Muscle layer of colon (tissue), 2 donors: ENCODE data around the gene SYTL4.

Experiments used
- H3K27ac ChIP-seq: one replicate; pipeline ENCODE4 v1.7.0; 2013; ENCODE audit warnings: low read depth, mild to moderate bottlenecking, low read length, moderate library complexity
- H3K27me3 ChIP-seq, 2 donors: one replicate each; pipeline ENCODE4 v1.7.0; 2013; ENCODE audit warnings: low read length in 2 of 2, mild to moderate bottlenecking in 2 of 2; ENCODE audit not compliant: insufficient read depth in 2 of 2, control insufficient read depth in 1 of 2
- H3K36me3 ChIP-seq: one replicate; pipeline ENCODE4 v1.7.0; 2013; ENCODE audit warnings: mild to moderate bottlenecking, low read length; ENCODE audit not compliant: insufficient read depth
- H3K4me1 ChIP-seq: one replicate; pipeline ENCODE4 v1.7.0; 2013; ENCODE audit warnings: mild to moderate bottlenecking, low read length; ENCODE audit not compliant: insufficient read depth
- H3K4me3 ChIP-seq, 2 donors: one replicate each; pipeline ENCODE4 v1.7.0; 2013; ENCODE audit warnings: low read length in 2 of 2, low read depth in 1 of 2, mild to moderate bottlenecking in 1 of 2, moderate library complexity in 1 of 2
- H3K9ac ChIP-seq: one replicate; pipeline ENCODE4 v1.7.0; 2013; ENCODE audit warnings: low read length
- H3K9me3 ChIP-seq: one replicate; pipeline ENCODE4 v1.7.0; 2013; ENCODE audit warnings: mild to moderate bottlenecking, low read length
- donor health status: abdominal sarcoma.
- donor health status: Adenocarcinoma of cecum.

The SYTL4 gene

GRCh38 chrX:100721328-100721727 is 10.6 kb downstream of the SYTL4 start:
- H3K36me3 ChIP-seq, result no peaks in the 10 kb centered on the region
- no peak overlapping the region for H3K27ac ChIP-seq
- no peaks in the 10 kb centered on the region for H3K27me3 ChIP-seq
- H3K9ac ChIP-seq, result no peak overlapping the region
- H3K4me3 ChIP-seq, result no peak overlapping the region
- no peaks in the 10 kb centered on the region for H3K9me3 ChIP-seq
- H3K4me1 ChIP-seq, result no peaks in the 10 kb centered on the region

- H3K27me3 ChIP-seq, result no peaks in the 10 kb centered on the region
Observed at GRCh38 chrX:100720301-100720700, 11.6 kb downstream of the SYTL4 start.

GRCh38 chrX:100719139-100719538 is 12.8 kb downstream of the SYTL4 start:
- no peaks in the 10 kb centered on the region for H3K9me3 ChIP-seq
- no peaks in the 10 kb centered on the region for H3K4me1 ChIP-seq
- H3K9ac ChIP-seq, result no peak overlapping the region
- H3K27ac ChIP-seq, result no peak overlapping the region
- H3K4me3 ChIP-seq, result no peak overlapping the region
- no peaks in the 10 kb centered on the region for H3K36me3 ChIP-seq
- no peaks in the 10 kb centered on the region for H3K27me3 ChIP-seq

More at GRCh38 chrX:100720301-100720700, 11.6 kb downstream of the SYTL4 start:
- no peak overlapping the region for H3K4me3 ChIP-seq
- H3K9me3 ChIP-seq, result no peaks in the 10 kb centered on the region
- no peak overlapping the region for H3K27ac ChIP-seq
- H3K9ac ChIP-seq, result no peak overlapping the region
- no peaks in the 10 kb centered on the region for H3K4me1 ChIP-seq
- H3K36me3 ChIP-seq, result no peaks in the 10 kb centered on the region

GRCh38 chrX:100717363-100717762 is 14.6 kb downstream of the SYTL4 start:
- no peaks in the 10 kb centered on the region for H3K9me3 ChIP-seq
- H3K36me3 ChIP-seq, result no peaks in the 10 kb centered on the region
- H3K4me3 ChIP-seq, result no peak overlapping the region
- H3K4me1 ChIP-seq, result no peaks in the 10 kb centered on the region
- H3K27me3 ChIP-seq, result no peaks in the 10 kb centered on the region
- H3K27ac ChIP-seq, result no peak overlapping the region
- H3K9ac ChIP-seq, result no peak overlapping the region

- H3K4me3 ChIP-seq, result no peak overlapping the region
- no peak overlapping the region for H3K9ac ChIP-seq
- H3K36me3 ChIP-seq, result no peaks in the 10 kb centered on the region
- no peaks in the 10 kb centered on the region for H3K9me3 ChIP-seq
- peaks cover 0 to 4% of the 10 kb centered on the region in 2 donors for H3K27me3 ChIP-seq
- H3K4me1 ChIP-seq, result no peaks in the 10 kb centered on the region
- no peak overlapping the region for H3K27ac ChIP-seq
Observed at GRCh38 chrX:100710816-100711215, 21.1 kb downstream of the SYTL4 start.

GRCh38 chrX:100704581-100705203 is 27.2 kb downstream of the SYTL4 start:
- H3K4me1 ChIP-seq, result no peaks in the 10 kb centered on the region
- H3K9me3 ChIP-seq, result no peaks in the 10 kb centered on the region
- peaks cover 0 to 4% of the 10 kb centered on the region in 2 donors for H3K27me3 ChIP-seq
- no peak overlapping the region for H3K9ac ChIP-seq
- H3K36me3 ChIP-seq, result no peaks in the 10 kb centered on the region
- H3K27ac ChIP-seq, result no peak overlapping the region
- H3K4me3 ChIP-seq, result no peak overlapping the region

- Histone ChIP-seq H3K36me3 (no peaks in the 10 kb centered on the region), H3K4me3 (no peak overlapping the region), H3K9me3 (no peaks in the 10 kb centered on the region), H3K27me3 (no peaks in the 10 kb centered on the region), H3K4me1 (no peaks in the 10 kb centered on the region), H3K27ac (no peak overlapping the region), H3K9ac (no peak overlapping the region)
Observed at GRCh38 chrX:100700809-100701208, 31.1 kb downstream of the SYTL4 start.

- peaks cover 0 to 3% of the 10 kb centered on the region in 2 donors for H3K27me3 ChIP-seq
- H3K9ac ChIP-seq, result no peak overlapping the region
- no peak overlapping the region for H3K4me3 ChIP-seq
- no peaks in the 10 kb centered on the region for H3K9me3 ChIP-seq
- no peaks in the 10 kb centered on the region for H3K4me1 ChIP-seq
- H3K36me3 ChIP-seq, result no peaks in the 10 kb centered on the region
- no peak overlapping the region for H3K27ac ChIP-seq
Observed at GRCh38 chrX:100698551-100698950, 33.4 kb downstream of the SYTL4 start.

- Histone ChIP-seq H3K4me1 (no peaks in the 10 kb centered on the region), H3K9me3 (no peaks in the 10 kb centered on the region), H3K9ac (no peak overlapping the region), H3K27me3 (peaks cover 3 to 4% of the 10 kb centered on the region in 2 donors), H3K27ac (no peak overlapping the region), H3K36me3 (no peaks in the 10 kb centered on the region), H3K4me3 (no peak overlapping the region)
Observed at GRCh38 chrX:100696699-100697351, 35.1 kb downstream of the SYTL4 start.

- no peak overlapping the region for H3K4me3 ChIP-seq
- no peak overlapping the region for H3K27ac ChIP-seq
- H3K9me3 ChIP-seq, result no peaks in the 10 kb centered on the region
- H3K27me3 ChIP-seq, result peaks cover 3 to 4% of the 10 kb centered on the region in 2 donors
- H3K36me3 ChIP-seq, result no peaks in the 10 kb centered on the region
- no peak overlapping the region for H3K9ac ChIP-seq
- no peaks in the 10 kb centered on the region for H3K4me1 ChIP-seq
Observed at GRCh38 chrX:100695991-100696390, 35.9 kb downstream of the SYTL4 start.

GRCh38 chrX:100695302-100695701 is 36.6 kb downstream of the SYTL4 start:
- H3K4me1 ChIP-seq, result no peaks in the 10 kb centered on the region
- no peak overlapping the region for H3K4me3 ChIP-seq
- no peaks in the 10 kb centered on the region for H3K36me3 ChIP-seq
- no peaks in the 10 kb centered on the region for H3K9me3 ChIP-seq
- no peak overlapping the region for H3K9ac ChIP-seq
- H3K27me3 ChIP-seq, result peaks cover 3 to 4% of the 10 kb centered on the region in 2 donors
- no peak overlapping the region for H3K27ac ChIP-seq

- Histone ChIP-seq H3K4me1 (peaks cover 8% of the 10 kb centered on the region), H3K27ac (no peak overlapping the region), H3K27me3 (peaks cover 0 to 3% of the 10 kb centered on the region in 2 donors), H3K9ac (no peak overlapping the region), H3K36me3 (peaks cover 6% of the 10 kb centered on the region), H3K9me3 (no peaks in the 10 kb centered on the region), H3K4me3 (no peak overlapping the region)
Observed at GRCh38 chrX:100687546-100687945, 44.4 kb downstream of the SYTL4 start.
